NOMO-1 (cell line): ENCODE data around the gene GON7.
"Not testable (repeated sequence)": the region's sequence is repeated elsewhere in the genome, so short reads cannot be mapped to it uniquely, and the experiment has no call there.

Source experiments
- DNase-seq, 2 experiments: peaks; one replicate each; lab custom pipeline; 2025; ENCODE audit not compliant: unreplicated experiment in 2 of 2; lab: John Stamatoyannopoulos, UW

GON7 gene

GRCh38 chr14:93201155-93201704 is 5.6 kb downstream of the GON7 start:
- no peak for DNase-seq

DNA sequence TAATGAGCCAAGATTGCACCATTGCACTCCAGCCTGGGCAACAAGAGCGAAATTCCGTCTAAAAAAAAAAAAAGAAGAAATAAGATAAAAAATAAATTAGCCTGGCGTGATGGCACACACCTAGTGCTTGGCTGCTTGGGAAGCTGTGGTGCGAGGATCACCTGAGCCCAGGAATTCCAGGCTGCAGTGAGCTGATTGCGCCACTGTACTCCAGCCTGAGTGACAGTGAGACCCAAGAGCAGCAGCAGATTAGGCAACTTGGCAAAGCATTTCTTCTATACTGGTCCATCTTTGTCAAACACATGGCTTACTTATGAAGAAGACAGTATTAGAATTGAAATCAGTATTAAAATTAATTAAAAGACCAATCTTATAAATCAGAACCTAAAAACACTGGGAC is 6.3 kb downstream of the GON7 start:
- DNase-seq: no peak

GRCh38 chr14:93199031-93199430 is 7.8 kb downstream of the GON7 start:
- DNase-seq: no peak

DNA sequence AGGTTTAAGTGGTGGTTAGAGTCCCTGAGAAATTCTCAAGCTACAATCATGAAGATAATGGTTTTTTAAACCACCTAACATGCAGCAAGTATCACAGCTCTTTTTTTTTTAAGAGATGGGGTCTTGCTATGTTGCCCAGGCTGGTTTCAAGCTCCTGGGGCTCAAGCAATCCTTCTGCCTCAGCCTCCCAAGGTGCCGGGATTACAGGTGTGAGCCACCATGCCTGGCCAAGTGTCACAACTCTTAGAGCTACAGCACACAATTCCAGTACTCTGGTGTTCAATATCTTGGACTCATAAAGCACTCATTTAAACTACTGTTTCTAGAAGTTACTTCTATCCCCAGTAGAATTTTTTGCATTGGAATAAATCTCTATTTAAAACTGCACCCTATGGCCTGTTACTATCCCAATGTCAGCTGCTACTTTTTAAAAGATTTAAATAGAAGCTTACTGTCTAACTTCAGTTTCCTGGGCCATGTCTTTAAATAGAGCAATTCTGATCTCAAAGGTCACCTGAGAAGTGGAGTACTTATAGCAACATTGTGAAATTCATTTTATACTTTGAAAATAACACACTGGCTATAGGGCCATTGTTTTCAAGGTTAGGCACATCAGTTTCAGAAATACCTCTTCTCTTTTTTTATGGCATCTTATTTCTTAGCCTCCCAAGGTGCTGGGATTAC is 11.4 kb downstream of the GON7 start:
- DNase-seq: no peak

DNA sequence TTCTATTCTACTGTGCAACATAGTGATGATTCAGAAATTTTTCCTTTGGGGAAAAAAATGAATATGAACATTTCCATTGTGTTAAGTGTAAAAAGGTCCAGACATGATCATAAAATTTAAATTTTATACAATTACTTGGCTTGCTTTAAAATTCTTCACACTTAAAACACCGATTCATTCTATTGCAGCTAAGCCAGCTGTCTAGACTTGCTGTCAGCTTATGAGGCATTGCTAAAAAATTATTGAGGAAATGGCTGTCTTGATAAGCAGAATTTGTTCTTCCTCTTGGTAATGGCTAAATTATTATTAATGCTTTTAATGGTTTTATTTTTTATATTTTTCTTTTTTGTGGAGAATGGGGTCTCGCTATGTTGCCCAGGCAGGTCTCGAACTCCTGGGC is 19.9 kb downstream of the GON7 start:
- DNase-seq: no peak

DNA sequence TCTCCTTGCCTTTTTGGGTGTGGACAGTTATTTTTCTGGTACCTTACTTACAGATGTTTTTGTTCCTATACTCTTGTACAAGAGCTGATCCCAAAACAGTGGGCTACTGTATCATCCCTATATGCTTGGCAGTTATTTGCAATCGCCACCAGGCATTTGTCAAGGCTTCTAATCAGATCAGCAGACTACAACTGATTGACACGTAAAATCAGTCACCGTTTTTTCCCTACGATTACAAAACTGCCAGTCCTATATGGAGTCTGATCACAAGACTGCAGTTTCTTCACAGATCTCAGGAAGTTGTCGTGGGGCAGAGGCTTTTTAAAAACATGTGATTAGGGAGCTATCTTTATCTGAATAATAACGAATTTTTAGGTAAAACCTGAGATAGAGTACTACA is 20.4 kb downstream of the GON7 start:
- no peak for DNase-seq

DNA sequence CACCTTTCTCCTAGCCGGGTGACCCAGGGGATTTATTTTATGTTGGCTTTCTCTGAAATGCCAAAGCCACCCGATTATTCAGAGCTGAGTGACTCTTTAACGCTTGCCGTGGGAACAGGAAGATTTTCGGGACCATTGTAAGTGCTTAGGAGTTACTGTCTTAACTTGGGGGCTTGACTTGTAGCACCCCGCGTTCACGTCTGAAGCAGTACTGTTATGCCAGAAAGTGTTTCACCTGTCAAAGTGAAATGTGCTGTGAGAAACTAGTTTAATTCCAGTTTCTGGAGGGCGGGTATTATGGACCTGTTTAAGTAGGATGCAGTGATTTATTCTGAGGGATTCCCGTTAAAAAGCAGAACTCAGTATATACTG is 21.5 kb downstream of the GON7 start:
- DNase-seq: no peak

- DNase-seq: peak; percentile 69 to 74
These were observed 22.2 kb downstream of the GON7 start, which contains the start of the genes LYSET and MOAP1 for GRCh38 chr14:93184391-93185348. Gene LYSET, plus strand, starts transcription at chr14:93185317. Its CDS starts 89 bp downstream, at chr14:93185406. Gene MOAP1, minus strand, starts transcription at chr14:93184897. Its CDS starts 655 bp downstream, at chr14:93184242.

DNA sequence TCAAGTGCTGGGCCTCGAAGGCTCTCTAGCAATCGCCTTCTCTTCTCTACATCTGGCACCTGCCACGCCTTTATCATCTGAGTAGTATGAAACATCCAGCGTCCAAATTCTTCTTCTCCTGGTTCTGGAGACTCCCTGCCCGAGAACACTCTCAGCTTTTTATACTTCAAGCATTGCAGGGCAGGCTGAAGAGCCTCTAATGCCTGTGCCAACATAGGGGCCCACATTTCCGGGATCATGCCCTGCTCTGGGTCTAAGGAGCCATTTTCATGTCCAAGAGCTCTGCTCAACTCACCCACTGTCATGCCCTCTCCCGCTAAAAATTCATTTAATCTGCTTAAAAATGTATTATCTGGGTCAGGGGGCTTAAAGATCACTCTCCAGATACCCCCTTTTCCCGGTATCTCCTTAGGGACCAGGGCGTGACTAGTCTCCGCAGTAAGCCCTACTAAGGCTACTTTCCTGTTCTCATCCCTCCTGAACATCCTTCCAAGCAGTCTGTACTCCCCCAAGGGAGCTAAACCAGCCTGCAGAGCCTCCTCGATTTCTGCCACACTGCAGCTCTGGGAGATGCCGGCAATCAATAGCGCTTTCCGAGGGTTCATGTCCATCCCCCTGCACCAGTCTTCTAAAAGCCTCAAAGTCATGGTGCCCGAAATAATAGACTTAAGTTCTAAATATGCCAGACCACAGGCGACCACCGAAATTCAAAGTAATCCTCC is 23.1 kb downstream of the GON7 start:
- no peak for DNase-seq

DNA sequence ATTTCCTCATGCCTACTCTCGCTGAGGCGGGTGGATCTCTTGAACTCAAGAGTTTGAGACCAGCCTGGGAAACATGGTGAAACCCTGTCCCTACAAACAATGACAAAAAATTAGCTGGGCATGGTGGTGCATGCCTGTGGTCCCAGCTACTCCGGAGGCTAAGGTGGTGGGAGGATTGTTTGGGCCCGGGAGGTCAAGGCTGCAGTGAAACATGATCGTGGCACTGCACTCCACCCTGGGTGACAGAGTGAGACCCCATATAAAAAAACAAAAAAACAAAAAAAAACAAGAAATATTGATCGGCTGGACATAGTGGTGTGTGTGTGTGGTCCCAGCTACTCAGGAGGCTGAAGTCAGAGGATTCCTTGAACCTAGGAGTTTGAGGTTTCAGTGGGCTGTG is 31.4 kb downstream of the GON7 start:
- no peak for DNase-seq

DNA sequence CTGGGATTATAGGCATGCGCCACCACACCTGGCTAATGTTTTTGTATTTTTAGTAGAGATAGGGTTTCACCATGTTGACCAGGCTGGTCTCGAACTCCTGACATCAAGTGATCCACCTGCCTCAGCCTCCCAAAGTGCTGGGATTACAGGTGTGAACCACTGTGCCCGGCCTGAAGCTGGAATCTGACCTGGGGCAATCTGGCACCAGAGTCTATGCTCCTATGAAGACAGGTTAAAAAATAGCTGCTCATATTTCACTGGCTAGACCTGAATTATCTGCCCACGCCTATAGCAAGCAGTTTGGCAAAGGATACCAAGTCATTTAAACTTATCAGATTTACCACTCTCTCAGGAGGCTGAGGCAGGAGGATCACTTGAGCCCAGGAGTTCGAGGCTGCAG is 32.1 kb downstream of the GON7 start:
- not testable (repeated sequence) for DNase-seq

DNA sequence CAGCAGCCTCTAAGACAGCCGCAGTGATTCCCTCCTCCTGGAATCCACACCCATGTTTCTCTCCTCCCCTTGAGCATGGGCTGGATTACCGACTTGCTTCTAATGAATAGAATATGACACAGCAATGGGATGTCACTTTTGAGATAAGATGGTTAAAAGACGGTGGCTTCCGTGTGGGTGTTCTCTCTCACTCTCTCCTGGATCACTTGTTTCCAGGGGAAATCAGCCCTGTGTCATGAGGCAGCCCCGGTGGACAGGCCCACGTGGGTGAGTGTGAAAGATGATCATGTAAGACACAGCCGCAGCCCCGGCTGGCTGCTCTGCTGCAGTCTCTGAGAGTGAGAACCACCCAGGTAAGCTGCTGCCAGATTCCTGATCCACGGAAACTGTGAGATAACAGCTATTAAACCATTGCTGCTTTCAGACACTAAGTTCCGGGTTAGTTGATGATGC is 32.9 kb downstream of the GON7 start:
- DNase-seq: no peak

- DNase-seq: no peak
These were observed 35.5 kb downstream of the GON7 start for GRCh38 chr14:93171376-93171775.

- not testable (repeated sequence) for DNase-seq
These were observed 36.7 kb downstream of the GON7 start for GRCh38 chr14:93170141-93170540.

- DNase-seq: not testable (repeated sequence)
These were observed 37.2 kb downstream of the GON7 start for GRCh38 chr14:93169619-93170018.

DNA sequence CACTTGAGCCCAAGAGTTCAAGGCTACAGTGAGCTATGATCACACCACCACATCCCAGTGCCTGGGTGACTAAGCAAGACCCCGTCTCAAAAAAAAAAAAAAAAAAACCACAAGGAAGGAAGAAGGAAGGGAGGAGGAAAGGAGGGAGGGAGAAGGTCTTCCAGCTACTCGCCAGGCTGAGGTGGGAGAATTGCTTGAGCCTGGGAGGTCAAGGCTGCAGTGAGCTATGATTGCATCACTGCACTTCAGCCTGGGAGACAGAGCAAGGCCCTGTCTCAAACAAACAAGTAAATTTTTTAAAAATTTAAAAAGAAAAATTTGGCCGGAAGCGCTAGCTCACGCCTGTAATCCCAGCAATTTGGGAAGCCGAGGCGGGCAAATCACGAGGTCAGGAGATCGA is 38.3 kb downstream of the GON7 start:
- DNase-seq: not testable (repeated sequence)

GRCh38 chr14:93165271-93166265 is 41.3 kb downstream of the GON7 start:
- not testable (repeated sequence) for DNase-seq

- DNase-seq: peak in 1 of 2 experiments; percentile 25
These were observed 43.3 kb downstream of the GON7 start for GRCh38 chr14:93163564-93163963.

GRCh38 chr14:93161411-93161940 is 45.4 kb downstream of the GON7 start:
- no peak for DNase-seq
